Testis (tissue), 3 donors: ENCODE measurements around the gene PSMB11. TPM values are rescaled to one million over a fixed set of nuclear protein-coding genes. Genes with fewer than 3 reads are reported as not detected.

ENCODE experiments used
- DNase-seq: peaks from one replicate; pipeline ENCODE4 v3.0.0-alpha.2; 2019
- H3K27ac ChIP-seq, 2 donors: fragments of 200-600 bp; sonication (generic); one replicate each; pipeline ENCODE4 v1.5.1; 2019
- H3K27me3 ChIP-seq: fragments of 200-600 bp; sonication (generic); one replicate; pipeline ENCODE4 v1.5.1; 2019
- H3K36me3 ChIP-seq: fragments of 200-600 bp; sonication (generic); one replicate; pipeline ENCODE4 v1.5.1; 2017; ENCODE audit warnings: low read depth; ENCODE audit errors: missing control alignments
- H3K4me1 ChIP-seq: fragments of 200-600 bp; sonication (generic); one replicate; pipeline ENCODE4 v1.5.1; 2019
- H3K4me3 ChIP-seq, 2 donors: fragments of 200-600 bp; sonication (generic); one replicate each; pipeline ENCODE4 v1.5.1; 2017 to 2019
- H3K9me3 ChIP-seq: fragments of 200-600 bp; sonication (generic); one replicate; pipeline ENCODE4 v1.5.1; 2017
- CTCF ChIP-seq, 3 experiments: fragments of 450-650 bp in 2 of 3; fragments of 200-600 bp in 1 of 3; sonication (generic) in 1 of 3; IDR thresholded peaks; one replicate each; pipeline ENCODE4 v1.5.1; 2016 to 2019; ENCODE audit warnings: antibody characterized with exemption in 3 of 3, mild to moderate bottlenecking in 2 of 3, moderate library complexity in 1 of 3
- POLR2A ChIP-seq: fragments of 450-650 bp; IDR thresholded peaks from one replicate; pipeline ENCODE4 v1.6.1; 2017; ENCODE audit warnings: antibody characterized with exemption, mild to moderate bottlenecking, moderate library complexity
- WGBS, 2 donors: methylation state at CpG; one replicate each; pipeline ENCODE4 v1.1.5; 2018; 5-methylcytosine and 5-hydroxymethylcytosine counted together
- intact Hi-C: fragments of 100-400 bp; cut with DNase I; formaldehyde crosslinking; loops from one replicate; pipeline ENCODE4 v1.15.1; 2023; ENCODE audit warnings: low total_unique reads
- polyA plus RNA-seq: library from polyadenylated mRNA; stranded (reverse); fragments of 350-450 nt; fragmentation: Illumina TruSeq; extraction: RNeasy Lipid Tissue Mini Kit (QIAGEN cat#74804); gene quantifications from one replicate; pipeline ENCODE4 v1.2.3, GENCODE V29; 2014; ENCODE audit warnings: low read depth, low replicate concordance; ENCODE audit not compliant: insufficient read depth
- total RNA-seq, 2 donors: library from RNA; depleted of rRNA; stranded (reverse); fragments of >200 nt; gene quantifications; one replicate each; pipeline ENCODE4 v1.2.3, GENCODE V29; 2016

PSMB11 gene
- total and polyA plus RNA-seq, 3 donors from 2014 or later, result 0.12 to 0.31 (median 0.20) TPM

DNA sequence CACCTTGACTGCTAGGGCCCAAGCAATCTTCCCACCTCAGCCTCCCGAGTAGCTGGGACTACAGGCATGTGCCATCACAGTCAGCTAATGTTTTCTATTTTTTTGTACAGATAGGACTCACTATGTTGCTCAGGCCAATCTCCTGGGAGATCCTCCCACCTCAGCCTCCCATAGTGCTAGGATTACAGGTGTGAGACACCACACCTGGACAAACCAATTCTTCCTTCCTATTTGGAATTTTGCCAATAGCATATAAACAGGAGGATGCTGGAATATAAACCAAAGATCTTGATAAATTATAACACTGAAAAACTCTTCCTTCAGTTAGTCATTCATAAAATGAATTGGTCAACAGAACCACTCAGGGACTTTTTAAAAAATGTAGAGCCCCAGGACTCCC lies 44.6 kb downstream of the PSMB11 start:
- Histone ChIP-seq H3K36me3 (no peaks in the 10 kb centered on the region), H3K27me3 (no peaks in the 10 kb centered on the region), H3K9me3 (no peaks in the 10 kb centered on the region), H3K27ac (no peak overlapping the region), H3K4me1 (no peaks in the 10 kb centered on the region), H3K4me3 (no peak overlapping the region)
- no peak for TF ChIP-seq POLR2A
- TF ChIP-seq CTCF (IDR thresholded peaks at IDR 0.05), result no peak
- no peak for DNase-seq
- intact Hi-C loops, result no loop called here
- 74 to 82% methylated on average over 1 of the region's 1 CpG for WGBS, 2 donors

DNA sequence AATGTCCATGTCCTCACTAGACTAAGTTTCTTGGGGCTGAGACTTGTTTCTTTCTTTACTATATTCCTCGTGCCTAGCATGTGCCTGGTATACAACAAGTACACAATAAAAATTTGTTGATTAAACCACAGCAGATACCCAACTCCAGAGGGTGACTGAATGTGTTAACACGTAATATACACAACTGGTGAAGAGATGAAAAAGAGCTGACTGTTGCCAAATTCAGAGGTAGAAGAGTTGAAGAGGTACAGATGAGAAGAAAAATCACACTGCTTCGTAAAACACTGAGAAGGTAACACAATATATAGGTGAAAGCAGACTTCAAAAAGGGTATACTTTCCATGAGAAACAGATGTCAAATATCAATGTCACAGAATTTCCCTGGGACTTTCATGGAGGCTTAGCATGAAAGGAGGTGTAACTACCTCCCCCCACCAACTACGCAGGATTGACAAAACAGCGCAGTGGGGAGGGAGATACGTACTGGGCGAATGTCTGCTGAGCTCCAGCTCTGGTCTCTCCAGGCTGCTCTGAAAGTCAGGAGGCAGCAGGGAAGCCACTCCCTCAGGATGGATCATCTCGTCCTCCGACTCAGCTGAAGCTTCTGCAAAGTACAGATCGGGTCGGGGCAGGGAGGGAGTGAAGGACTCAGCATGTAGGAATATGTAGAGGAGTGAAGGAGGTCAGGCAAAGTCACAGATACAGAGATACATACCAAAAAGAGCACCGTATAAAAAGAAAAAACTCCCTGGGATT lies 47.7 kb downstream of the PSMB11 start:
- Histone ChIP-seq H3K4me1 (peaks cover 5% of the 10 kb centered on the region), H3K9me3 (no peaks in the 10 kb centered on the region), H3K36me3 (no peaks in the 10 kb centered on the region), H3K27me3 (no peaks in the 10 kb centered on the region), H3K4me3 (no peak overlapping the region), H3K27ac (no peak overlapping the region)
- TF ChIP-seq POLR2A (no peak), CTCF (IDR thresholded peaks at IDR 0.05) (no peak)
- WGBS, 2 donors, result 75 to 88% methylated on average over 12 of the region's 12 CpGs
- DNase-seq, result no peak
- intact Hi-C loops, result no loop called here

- H3K27me3 ChIP-seq, result no peaks in the 10 kb centered on the region
- intact Hi-C loops, result no loop called here
- no peak overlapping the region for H3K27ac ChIP-seq
- no peak for DNase-seq
- TF ChIP-seq POLR2A, result no peak
- H3K4me1 ChIP-seq, result peaks cover 5% of the 10 kb centered on the region
- 75 to 78% methylated on average over 4 of the region's 4 CpGs for WGBS, 2 donors
- H3K36me3 ChIP-seq, result no peaks in the 10 kb centered on the region
- H3K4me3 ChIP-seq, result no peak overlapping the region
- no peaks in the 10 kb centered on the region for H3K9me3 ChIP-seq
These were observed 48.2 kb downstream of the PSMB11 start for GRCh38 chr14:23090254-23090636.

DNA sequence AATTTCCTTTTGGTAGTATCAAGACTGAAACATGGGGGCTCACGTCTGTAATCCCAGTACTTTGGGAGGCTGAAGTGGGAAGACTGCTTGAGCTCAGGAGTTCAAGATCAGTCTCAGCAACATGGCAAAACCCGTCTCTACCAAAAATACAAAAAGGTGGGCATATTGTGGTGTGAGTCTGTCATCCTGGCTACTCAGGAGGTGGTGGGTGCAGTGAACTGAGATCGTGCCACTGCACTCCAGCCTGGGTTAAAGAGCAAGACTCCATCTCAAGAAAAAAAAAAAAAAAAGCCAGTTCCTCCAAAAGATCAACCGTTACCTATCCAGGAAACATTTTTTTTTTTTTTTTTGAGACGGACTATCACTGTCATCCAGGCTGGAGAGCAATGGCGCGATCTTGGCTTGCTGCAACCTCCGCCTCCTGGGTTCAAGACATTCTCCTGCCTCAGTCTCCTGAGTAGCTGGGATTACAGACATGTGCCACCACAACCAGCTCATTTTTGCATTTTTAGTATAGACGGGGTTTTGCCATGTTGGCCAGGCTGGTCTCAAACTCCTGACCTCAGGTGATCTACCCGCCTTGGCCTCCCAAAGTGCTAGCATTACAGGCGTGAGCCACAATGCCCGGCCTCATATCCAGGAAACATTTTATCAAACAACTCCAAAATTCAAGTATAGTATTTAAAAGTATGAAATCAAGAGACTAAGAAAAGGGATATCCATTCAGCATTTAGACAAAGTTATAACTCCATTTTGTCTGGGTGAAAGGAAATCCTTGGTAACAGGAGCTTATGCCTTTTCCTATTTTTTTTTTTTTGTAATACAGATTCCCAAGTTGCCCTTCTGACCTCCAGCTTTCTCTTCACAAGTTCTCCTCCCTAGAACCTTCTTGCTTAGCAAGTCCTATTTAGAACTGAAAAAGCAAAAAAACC lies 49.5 kb downstream of the PSMB11 start:
- no peak overlapping the region for H3K4me3 ChIP-seq
- no peaks in the 10 kb centered on the region for H3K36me3 ChIP-seq
- H3K4me1 ChIP-seq, result peaks cover 7% of the 10 kb centered on the region
- H3K9me3 ChIP-seq, result no peaks in the 10 kb centered on the region
- TF ChIP-seq POLR2A (no peak), CTCF (IDR thresholded peaks at IDR 0.05) (no peak)
- 80 to 88% methylated on average over 12 of the region's 12 CpGs for WGBS, 2 donors
- no peaks in the 10 kb centered on the region for H3K27me3 ChIP-seq
- H3K27ac ChIP-seq, result no peak overlapping the region
- DNase-seq, result no peak
- intact Hi-C loops, result no loop called here

GRCh38 chr14:23093104-23093503 lies 51.1 kb downstream of the PSMB11 start:
- DNase-seq, result no peak
- Histone ChIP-seq H3K4me1 (peaks cover 8% of the 10 kb centered on the region), H3K27ac (no peak overlapping the region), H3K9me3 (no peaks in the 10 kb centered on the region), H3K27me3 (no peaks in the 10 kb centered on the region), H3K36me3 (no peaks in the 10 kb centered on the region), H3K4me3 (no peak overlapping the region)
- no peak for TF ChIP-seq POLR2A
- TF ChIP-seq CTCF (IDR thresholded peaks at IDR 0.05), result no peak
- intact Hi-C loops, result no loop called here
- 56 to 63% methylated on average over 2 of the region's 2 CpGs for WGBS, 2 donors
